Lower leg skin (tissue), 4 donors: ENCODE results near the gene ADCY1. TPM values are rescaled to one million over a fixed set of nuclear protein-coding genes. Genes with fewer than 3 reads are reported as not detected.
A peak's percentile ranks its signal among the peaks of the same experiment; 100 is the strongest.

Experiments used
- DNase-seq, 2 donors: peaks; one replicate each; pipeline ENCODE4 v3.0.0-alpha.2; 2019; ENCODE audit warnings: low spot score in 2 of 2
- H3K4me3 ChIP-seq: fragments of 200-600 bp; sonication (generic); 2 replicates; pipeline ENCODE4 v1.5.1; 2017; ENCODE audit warnings: mild to moderate bottlenecking, low read depth; ENCODE audit not compliant: poor library complexity, severe bottlenecking
- POLR2A ChIP-seq, 2 donors: fragments of 450-650 bp; IDR thresholded peaks; one replicate each; pipeline ENCODE4 v1.6.1; 2016 to 2017; ENCODE audit warnings: antibody characterized with exemption in 2 of 2, mild to moderate bottlenecking in 1 of 2, moderate library complexity in 1 of 2
- WGBS, 2 donors: methylation state at CpG; one replicate each; pipeline ENCODE4 v1.1.5; 2018; 5-methylcytosine and 5-hydroxymethylcytosine counted together
- intact Hi-C: fragments of 100-400 bp; cut with DNase I; formaldehyde crosslinking; loops from one replicate; pipeline ENCODE4 v1.15.0; 2023; ENCODE audit warnings: low total_unique reads
- total RNA-seq, 4 donors: library from RNA; depleted of rRNA; stranded (reverse); fragments of >200 nt; gene quantifications; one replicate each; pipeline ENCODE4 v1.1.0, GENCODE V29; 2016
- TF ChIP-seq, protein P1 (sequence below), 3 donors: fragments of 450-650 bp; IDR thresholded peaks; one replicate each; pipeline ENCODE4 v1.5.1; 2016; ENCODE audit warnings: antibody characterized with exemption in 3 of 3, mild to moderate bottlenecking in 3 of 3, moderate library complexity in 2 of 3

Gene ADCY1
- total RNA-seq, 4 donors from 2014 or later = 0.04 to 0.74 (median 0.40) TPM

DNA sequence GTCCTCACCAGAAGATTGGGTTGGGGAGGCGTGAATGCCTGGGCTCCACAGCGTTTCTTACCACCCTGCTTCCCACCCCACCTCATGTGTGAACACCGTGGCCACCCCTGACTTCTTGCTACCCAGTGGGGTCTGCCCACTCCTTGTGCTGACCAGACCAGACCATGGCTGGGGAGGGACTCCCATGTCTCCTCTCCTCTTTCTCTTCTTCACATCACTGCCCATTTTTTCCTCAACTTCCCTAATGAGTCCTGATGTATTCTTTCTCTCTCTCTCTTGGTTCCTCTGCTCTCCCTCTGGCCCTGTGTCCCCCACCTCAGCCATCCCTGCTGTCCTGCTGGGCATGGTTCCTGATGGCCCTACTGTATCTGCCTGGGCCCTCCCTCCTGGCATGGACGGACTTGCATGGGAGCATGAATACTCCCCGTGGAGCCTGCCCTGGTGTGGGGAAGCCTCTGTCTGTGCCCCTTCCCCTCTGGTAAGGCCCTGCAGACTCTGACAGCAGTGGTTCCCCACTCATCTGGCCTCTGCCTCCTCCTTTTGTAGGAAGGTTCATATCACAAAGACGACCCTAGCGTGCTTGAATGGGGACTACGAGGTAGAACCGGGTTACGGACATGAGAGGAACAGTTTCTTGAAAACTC, 85.5 kb downstream of the ADCY1 start:
- peak; percentile 6 to 75 for DNase-seq
- intact Hi-C loops = no loop called here
- TF ChIP-seq, protein P1, sequence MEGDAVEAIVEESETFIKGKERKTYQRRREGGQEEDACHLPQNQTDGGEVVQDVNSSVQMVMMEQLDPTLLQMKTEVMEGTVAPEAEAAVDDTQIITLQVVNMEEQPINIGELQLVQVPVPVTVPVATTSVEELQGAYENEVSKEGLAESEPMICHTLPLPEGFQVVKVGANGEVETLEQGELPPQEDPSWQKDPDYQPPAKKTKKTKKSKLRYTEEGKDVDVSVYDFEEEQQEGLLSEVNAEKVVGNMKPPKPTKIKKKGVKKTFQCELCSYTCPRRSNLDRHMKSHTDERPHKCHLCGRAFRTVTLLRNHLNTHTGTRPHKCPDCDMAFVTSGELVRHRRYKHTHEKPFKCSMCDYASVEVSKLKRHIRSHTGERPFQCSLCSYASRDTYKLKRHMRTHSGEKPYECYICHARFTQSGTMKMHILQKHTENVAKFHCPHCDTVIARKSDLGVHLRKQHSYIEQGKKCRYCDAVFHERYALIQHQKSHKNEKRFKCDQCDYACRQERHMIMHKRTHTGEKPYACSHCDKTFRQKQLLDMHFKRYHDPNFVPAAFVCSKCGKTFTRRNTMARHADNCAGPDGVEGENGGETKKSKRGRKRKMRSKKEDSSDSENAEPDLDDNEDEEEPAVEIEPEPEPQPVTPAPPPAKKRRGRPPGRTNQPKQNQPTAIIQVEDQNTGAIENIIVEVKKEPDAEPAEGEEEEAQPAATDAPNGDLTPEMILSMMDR (IDR thresholded peaks at IDR 0.05) = no peak
- no peak overlapping the region for H3K4me3 ChIP-seq
- WGBS, 2 donors = 77 to 84% methylated on average over 10 of the region's 10 CpGs

DNA sequence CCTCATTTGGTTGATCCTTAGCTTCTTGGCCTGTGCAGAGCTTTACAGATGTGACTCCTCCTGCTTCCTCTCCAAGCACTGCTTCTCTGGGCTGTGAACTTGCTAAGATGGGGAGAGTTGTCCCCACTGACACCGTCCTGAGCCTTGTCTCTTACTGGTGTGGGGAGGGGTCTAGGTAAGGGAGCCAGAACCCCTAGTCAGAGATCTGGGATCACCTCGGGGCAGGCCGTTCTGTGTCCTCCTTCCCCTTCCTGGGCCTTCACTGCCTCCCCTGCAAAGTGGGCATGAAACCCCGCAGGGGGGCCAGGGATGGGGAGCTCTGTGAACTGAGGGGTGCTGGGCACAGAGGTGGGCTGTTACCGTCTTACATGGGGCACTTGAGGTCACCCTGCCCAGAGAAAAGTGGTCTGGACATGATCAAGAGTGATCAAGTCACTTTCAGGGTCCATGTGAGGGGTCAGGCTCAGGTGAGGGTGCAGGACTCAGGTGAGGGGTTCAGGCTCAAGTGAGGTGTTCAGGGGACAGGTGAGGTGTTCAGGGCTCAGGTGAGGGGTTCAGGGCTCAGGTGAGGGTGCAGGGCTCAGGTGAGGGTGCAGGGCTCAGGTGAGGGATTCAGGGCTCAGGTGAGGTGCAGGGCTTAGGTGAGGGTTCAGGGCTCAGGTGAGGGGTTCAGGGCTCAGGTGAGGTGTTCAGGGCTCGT, 86.2 kb downstream of the ADCY1 start:
- TF ChIP-seq POLR2A (IDR thresholded peaks at IDR 0.05) = no peak
- TF ChIP-seq, protein P1 (IDR thresholded peaks at IDR 0.05) = no peak
- 89 to 92% methylated on average over 6 of the region's 6 CpGs for WGBS, 2 donors
- no peak overlapping the region for H3K4me3 ChIP-seq
- DNase-seq = peak; percentile 4 to 61
- intact Hi-C loops = no loop called here

DNA sequence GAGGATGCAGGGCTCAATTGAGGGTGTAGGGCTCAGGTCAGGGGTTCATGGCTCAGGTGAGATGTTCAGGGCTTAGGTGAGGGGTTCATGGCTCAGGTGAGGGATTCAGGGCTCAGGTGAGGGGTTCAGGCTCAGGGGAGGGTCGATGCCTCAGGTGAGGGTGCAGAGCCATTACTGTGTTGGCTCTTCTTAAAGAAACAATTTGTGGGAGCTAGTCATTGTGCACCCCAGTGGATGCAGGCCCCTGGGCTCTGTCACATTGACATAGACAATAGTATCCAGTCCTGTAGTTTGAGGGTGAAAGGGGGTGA, 86.7 kb downstream of the ADCY1 start:
- H3K4me3 ChIP-seq = no peak overlapping the region
- intact Hi-C loops = no loop called here
- TF ChIP-seq, protein P1 (IDR thresholded peaks at IDR 0.05) = no peak
- no peak for TF ChIP-seq POLR2A (IDR thresholded peaks at IDR 0.05)
- WGBS, 2 donors = 68 to 92% methylated on average over 1 of the region's 1 CpG
- DNase-seq = peak in 1 of 2 donors; percentile 52

DNA sequence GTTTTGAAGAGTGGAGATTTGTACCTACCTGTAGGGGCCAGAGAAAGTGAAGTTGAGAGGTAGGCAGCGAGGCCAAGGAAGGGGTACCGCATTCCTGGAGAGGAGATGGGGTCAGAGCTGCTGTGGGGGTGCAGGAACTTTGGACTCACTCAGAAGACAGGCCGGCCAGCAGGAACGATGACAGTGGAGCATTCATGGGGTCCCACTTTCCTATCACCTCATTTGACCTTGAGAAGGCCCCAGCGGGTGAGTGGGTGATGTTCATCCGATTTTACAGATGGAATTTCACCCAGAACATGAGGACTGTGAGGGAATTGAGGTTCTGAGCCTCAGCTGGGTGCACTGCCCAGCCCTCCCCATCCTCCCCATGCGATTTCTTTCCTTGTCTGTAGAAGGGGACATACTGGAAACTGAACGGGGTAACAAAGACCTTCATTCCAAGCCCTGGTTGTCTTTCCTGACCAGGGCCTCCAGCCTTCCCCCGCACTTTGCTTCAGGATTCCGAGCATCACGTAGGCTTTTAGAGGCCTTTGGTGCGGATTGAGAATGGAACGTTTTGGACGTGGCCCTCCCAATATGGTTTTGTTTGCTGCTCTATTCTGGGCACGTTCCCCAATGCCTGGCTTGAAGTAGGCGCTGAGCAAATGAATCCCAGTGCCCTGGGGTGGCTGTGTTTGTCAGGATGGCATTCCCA, 87.3 kb downstream of the ADCY1 start:
- peak; percentile 1 to 61 for DNase-seq
- intact Hi-C loops = no loop called here
- no peak for TF ChIP-seq POLR2A (IDR thresholded peaks at IDR 0.05)
- TF ChIP-seq, protein P1 (IDR thresholded peaks at IDR 0.05) = no peak
- no peak overlapping the region for H3K4me3 ChIP-seq
- 86 to 89% methylated on average over 16 of the region's 16 CpGs for WGBS, 2 donors

DNA sequence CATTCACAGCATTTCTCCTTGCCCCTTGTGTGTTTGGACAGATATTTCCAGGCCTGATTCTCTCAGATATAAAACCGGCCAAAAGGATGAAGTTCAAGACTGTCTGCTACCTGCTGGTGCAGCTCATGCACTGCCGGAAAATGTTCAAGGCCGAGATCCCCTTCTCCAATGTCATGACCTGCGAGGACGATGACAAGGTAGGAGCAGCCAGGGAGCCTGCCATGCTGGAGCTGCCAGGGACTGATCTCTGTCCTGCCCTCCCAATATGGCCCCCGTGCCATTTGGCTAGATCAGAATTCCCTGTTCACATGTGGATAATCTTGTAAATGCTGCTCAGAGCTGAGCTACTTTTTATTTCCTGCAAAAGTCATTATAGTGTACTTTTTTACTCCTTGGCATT, 87.8 kb downstream of the ADCY1 start:
- 89 to 91% methylated on average over 6 of the region's 6 CpGs for WGBS, 2 donors
- intact Hi-C loops = no loop called here
- DNase-seq = peak; percentile 4 to 58
- no peak overlapping the region for H3K4me3 ChIP-seq
- TF ChIP-seq, protein P1 (IDR thresholded peaks at IDR 0.05) = no peak
- TF ChIP-seq POLR2A (IDR thresholded peaks at IDR 0.05) = no peak
